Measurements from ENCODE around the gene TMED8. TPM values are rescaled to one million over a fixed set of nuclear protein-coding genes. Genes with fewer than 3 reads are reported as not detected.

TMED8 gene, protein sequence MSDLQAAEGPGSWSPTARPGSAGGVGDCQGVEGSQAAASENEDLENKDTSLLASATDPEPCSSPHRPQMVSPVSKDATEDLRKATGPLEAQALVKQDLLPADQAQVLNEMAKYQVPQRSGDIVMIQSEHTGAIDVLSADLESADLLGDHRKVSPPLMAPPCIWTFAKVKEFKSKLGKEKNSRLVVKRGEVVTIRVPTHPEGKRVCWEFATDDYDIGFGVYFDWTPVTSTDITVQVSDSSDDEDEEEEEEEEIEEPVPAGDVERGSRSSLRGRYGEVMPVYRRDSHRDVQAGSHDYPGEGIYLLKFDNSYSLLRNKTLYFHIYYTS
- polyA plus RNA-seq (2011; rRNA removed), result 4.2 and 6.6 TPM in 2 replicates
- polyA minus RNA-seq (2011; rRNA and poly(A)+ RNA removed), result 5.6 and 6.1 TPM in 2 replicates

DNA sequence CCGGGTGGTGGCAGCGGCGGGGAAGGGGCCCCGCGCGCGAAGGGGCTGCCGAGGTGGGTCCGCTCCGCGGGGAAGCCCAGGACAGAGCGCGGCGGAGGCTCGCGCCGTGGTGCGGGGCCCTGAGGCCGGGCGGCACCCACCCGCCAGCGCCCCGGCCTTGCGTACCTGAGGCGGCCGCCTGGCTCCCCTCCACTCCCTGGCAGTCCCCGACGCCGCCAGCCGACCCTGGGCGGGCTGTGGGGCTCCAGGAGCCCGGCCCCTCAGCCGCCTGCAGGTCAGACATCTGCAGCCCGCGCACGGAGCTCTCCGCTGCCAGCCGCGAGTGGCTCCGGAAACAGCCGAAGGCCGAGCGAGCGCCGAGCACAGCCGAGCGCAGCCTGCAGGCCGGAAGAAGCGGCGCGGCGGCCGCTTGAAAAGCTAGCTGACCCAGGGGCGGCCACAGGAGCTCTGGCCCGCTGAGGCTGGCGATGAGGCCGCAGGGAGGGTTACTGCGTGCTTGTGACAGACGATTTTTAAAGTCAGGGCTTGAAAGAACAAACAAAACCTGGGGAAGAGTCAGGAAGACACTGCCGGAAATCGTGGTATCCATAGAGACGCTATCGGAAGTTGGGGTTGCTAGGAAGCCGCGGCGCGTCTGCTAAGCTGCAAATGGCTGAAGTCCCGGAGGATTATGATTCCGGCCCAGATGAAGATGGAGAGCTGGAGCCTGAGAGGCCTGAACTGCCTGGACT is at the start of gene TMED8, which contains the start of gene SAMD15:
TMED8 (minus strand) TSS at position 324 of the 731 bp plus-strand sequence; CDS start at position 283, 41 bp downstream.
SAMD15 (plus strand) TSS at position 609 of the 731 bp plus-strand sequence; CDS start at position 649, 40 bp downstream.
- no peaks in the 10 kb centered on the region for H3K36me3 ChIP-seq (ENCODE audit: control insufficient read depth, insufficient read depth, low read length)
- POLR2A ChIA-PET, result interaction anchor here (0.6 kb wide), 1 partner anchor 69 kb away, joined by 6 read pairs; no protein-coding TSS in a partner anchor
- TF ChIP-seq, protein P1, sequence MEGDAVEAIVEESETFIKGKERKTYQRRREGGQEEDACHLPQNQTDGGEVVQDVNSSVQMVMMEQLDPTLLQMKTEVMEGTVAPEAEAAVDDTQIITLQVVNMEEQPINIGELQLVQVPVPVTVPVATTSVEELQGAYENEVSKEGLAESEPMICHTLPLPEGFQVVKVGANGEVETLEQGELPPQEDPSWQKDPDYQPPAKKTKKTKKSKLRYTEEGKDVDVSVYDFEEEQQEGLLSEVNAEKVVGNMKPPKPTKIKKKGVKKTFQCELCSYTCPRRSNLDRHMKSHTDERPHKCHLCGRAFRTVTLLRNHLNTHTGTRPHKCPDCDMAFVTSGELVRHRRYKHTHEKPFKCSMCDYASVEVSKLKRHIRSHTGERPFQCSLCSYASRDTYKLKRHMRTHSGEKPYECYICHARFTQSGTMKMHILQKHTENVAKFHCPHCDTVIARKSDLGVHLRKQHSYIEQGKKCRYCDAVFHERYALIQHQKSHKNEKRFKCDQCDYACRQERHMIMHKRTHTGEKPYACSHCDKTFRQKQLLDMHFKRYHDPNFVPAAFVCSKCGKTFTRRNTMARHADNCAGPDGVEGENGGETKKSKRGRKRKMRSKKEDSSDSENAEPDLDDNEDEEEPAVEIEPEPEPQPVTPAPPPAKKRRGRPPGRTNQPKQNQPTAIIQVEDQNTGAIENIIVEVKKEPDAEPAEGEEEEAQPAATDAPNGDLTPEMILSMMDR (IDR thresholded peaks at IDR 0.05; ENCODE audit: insufficient read depth, low read depth, low read length), result peak; percentile 45
- H3K27me3 ChIP-seq (ENCODE audit: control insufficient read depth, insufficient read depth, low read length), result no peaks in the 10 kb centered on the region
- peak; percentile 47 for DNase-seq (ENCODE audit: low read depth)
- peak within 1 kb of the TSS; percentile 86 for H3K4me3 ChIP-seq (ENCODE audit: low read depth, low read length)
- CTCF ChIA-PET, result interaction anchor here (0.7 to 0.8 kb wide), 2 partner anchors 53 to 160 kb away, joined by 3 to 4 read pairs; no protein-coding TSS in a partner anchor

DNA sequence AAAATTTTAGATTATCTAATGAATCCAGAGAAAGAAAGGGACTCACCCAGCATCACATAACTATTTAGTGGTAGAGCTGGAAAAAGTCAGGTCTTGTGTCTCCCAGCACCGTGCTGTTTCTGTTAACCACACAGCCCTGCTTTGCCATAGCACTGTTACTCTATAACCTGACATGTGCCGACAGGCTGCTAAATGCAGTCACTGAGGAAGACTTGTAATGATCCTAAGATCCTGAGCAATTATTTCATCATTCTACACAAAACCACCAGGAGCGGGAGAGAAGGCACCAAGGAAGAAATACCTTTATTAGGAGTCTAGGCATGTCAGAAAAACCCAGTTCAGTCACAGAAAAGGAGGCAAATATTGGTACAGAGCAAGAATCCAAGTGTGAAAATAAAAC is 49.5 kb upstream of the TMED8 start:
- no peak for DNase-seq (ENCODE audit: low read depth)
- H3K4me3 ChIP-seq (ENCODE audit: low read depth, low read length), result no peak overlapping the region
- peaks cover 21% of the 10 kb centered on the region for H3K36me3 ChIP-seq (ENCODE audit: control insufficient read depth, insufficient read depth, low read length)
- ChIA-PET POLR2A (no interaction called here), CTCF (interaction anchor here (1.3 to 1.5 kb wide), 2 partner anchors 12 to 62 kb away, joined by 3 to 5 read pairs; no protein-coding TSS in a partner anchor)
- TF ChIP-seq, protein P1 (IDR thresholded peaks at IDR 0.05; ENCODE audit: insufficient read depth, low read depth, low read length), result no peak
- H3K27me3 ChIP-seq (ENCODE audit: control insufficient read depth, insufficient read depth, low read length), result no peaks in the 10 kb centered on the region

DNA sequence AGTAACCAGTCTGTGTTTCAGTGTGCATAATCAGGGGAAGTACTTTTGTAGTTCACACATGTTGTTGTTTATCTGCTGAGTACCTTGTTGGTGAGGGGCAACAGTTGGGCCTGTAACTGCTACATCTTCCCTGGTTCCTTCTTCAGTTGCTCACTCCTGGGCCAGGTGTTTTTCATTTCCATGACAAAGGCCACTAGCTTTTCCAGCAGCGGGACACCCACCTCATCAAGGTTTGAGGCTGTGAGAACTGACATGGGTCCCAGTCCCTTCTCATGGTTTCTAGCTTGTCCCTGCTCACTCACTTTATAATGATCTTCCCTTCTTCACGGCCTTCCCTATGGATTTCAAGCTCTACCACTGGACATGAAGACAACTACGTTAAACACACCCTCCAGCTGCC is 48.0 kb upstream of the TMED8 start:
- ChIA-PET CTCF (no interaction called here), POLR2A (no interaction called here)
- TF ChIP-seq, protein P1 (IDR thresholded peaks at IDR 0.05; ENCODE audit: insufficient read depth, low read depth, low read length), result no peak

DNA sequence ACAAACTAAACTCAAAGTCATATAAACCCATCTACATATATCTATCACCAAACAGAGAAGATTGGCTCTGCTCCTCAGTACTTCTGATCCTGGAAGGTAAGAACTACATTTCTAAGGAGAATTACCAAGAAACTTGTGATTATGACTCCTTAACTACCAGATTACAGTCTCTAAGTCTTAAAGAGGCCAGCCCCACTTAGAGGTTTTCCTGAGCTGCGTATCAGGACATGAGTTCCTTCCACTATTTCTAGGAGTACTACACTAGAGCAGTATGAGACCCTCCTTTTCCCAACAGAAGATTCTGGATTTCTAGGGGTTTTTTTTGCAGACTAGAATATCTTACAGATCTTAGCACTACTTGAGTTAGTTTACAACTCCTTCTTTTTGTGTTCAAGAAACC is 46.5 kb upstream of the TMED8 start, which contains the start of gene NOXRED1:
NOXRED1 (minus strand) TSS at position 101 of the 400 bp plus-strand sequence. CDS start 634 bp downstream, outside the sequence.
- TF ChIP-seq, protein P1 (IDR thresholded peaks at IDR 0.05; ENCODE audit: insufficient read depth, low read depth, low read length), result no peak
- H3K27me3 ChIP-seq (ENCODE audit: control insufficient read depth, insufficient read depth, low read length), result no peaks in the 10 kb centered on the region
- peaks cover 14% of the 10 kb centered on the region for H3K36me3 ChIP-seq (ENCODE audit: control insufficient read depth, insufficient read depth, low read length)
- H3K4me3 ChIP-seq (ENCODE audit: low read depth, low read length), result no peak within 1 kb of the TSS
- CTCF ChIA-PET, result no interaction called here
- POLR2A ChIA-PET, result no interaction called here
- no peak for DNase-seq (ENCODE audit: low read depth)

More for the DNA sequence above, 48.0 kb upstream of the TMED8 start:
- no peak overlapping the region for H3K4me3 ChIP-seq (ENCODE audit: low read depth, low read length)
- peaks cover 21% of the 10 kb centered on the region for H3K36me3 ChIP-seq (ENCODE audit: control insufficient read depth, insufficient read depth, low read length)
- DNase-seq (ENCODE audit: low read depth), result no peak
- no peaks in the 10 kb centered on the region for H3K27me3 ChIP-seq (ENCODE audit: control insufficient read depth, insufficient read depth, low read length)

DNA sequence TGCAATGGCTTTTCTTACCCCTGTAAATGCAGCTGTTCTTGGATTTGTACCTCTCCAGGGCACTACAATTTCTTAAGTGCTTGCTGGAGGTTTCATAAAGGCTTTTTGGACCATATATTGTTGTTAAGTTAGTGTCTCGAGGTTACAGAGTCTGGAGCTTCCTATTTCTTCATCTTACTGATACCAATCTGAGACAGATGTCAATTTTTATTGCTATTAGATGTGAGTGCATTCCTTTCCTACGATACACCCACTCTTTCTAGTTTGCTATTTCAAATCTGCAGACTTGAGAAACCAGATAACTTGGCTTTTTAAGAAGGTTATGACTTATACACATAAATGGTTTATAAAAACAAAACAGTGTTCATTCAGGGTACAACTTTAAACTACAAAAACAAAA is 44.3 kb upstream of the TMED8 start:
- H3K4me3 ChIP-seq (ENCODE audit: low read depth, low read length), result no peak overlapping the region
- peaks cover 5% of the 10 kb centered on the region for H3K36me3 ChIP-seq (ENCODE audit: control insufficient read depth, insufficient read depth, low read length)
- ChIA-PET CTCF (no interaction called here), POLR2A (no interaction called here)
- DNase-seq (ENCODE audit: low read depth), result peak; percentile 21
- H3K27me3 ChIP-seq (ENCODE audit: control insufficient read depth, insufficient read depth, low read length), result no peaks in the 10 kb centered on the region
- TF ChIP-seq, protein P1 (IDR thresholded peaks at IDR 0.05; ENCODE audit: insufficient read depth, low read depth, low read length), result no peak
